GM19372 (cell line): Measurements from ENCODE around the gene ADSS1.

Source experiments
- ATAC-seq: cut with Tn5 transposase; IDR thresholded peaks from one replicate; pipeline ENCODE4 v1.9.1; 2021; ENCODE audit warnings: mild to moderate bottlenecking, low read depth, moderate library complexity; ENCODE audit not compliant: unreplicated experiment

Gene ADSS1

GRCh38 chr14:104776481-104776880, 52.5 kb downstream of the ADSS1 start:
- ATAC-seq, result no peak

- ATAC-seq, result no peak
Observed at GRCh38 chr14:104776961-104777807, 53.2 kb downstream of the ADSS1 start.

- ATAC-seq, result no peak
Observed at GRCh38 chr14:104777808-104778249, 53.8 kb downstream of the ADSS1 start.

- ATAC-seq, result no peak
Observed at GRCh38 chr14:104778694-104779331, 54.8 kb downstream of the ADSS1 start.

- ATAC-seq, result no peak
Observed at GRCh38 chr14:104779776-104780512, 55.9 kb downstream of the ADSS1 start.

GRCh38 chr14:104780513-104781030, 56.5 kb downstream of the ADSS1 start:
- no peak for ATAC-seq

GRCh38 chr14:104781271-104782077, 57.4 kb downstream of the ADSS1 start:
- no peak for ATAC-seq

GRCh38 chr14:104782086-104782807, 58.2 kb downstream of the ADSS1 start:
- ATAC-seq, result no peak

- ATAC-seq, result no peak
Observed at GRCh38 chr14:104782808-104783139, 58.7 kb downstream of the ADSS1 start.

- ATAC-seq, result no peak
Observed at GRCh38 chr14:104783484-104784217, 59.6 kb downstream of the ADSS1 start.

- no peak for ATAC-seq
Observed at GRCh38 chr14:104784218-104784568, 60.2 kb downstream of the ADSS1 start.

- no peak for ATAC-seq
Observed at GRCh38 chr14:104784846-104785707, 61.0 kb downstream of the ADSS1 start.

- no peak for ATAC-seq
Observed at GRCh38 chr14:104785708-104786080, 61.7 kb downstream of the ADSS1 start.

GRCh38 chr14:104786091-104786586, 62.1 kb downstream of the ADSS1 start:
- ATAC-seq, result no peak

- no peak for ATAC-seq
Observed at GRCh38 chr14:104786726-104787675, 63.0 kb downstream of the ADSS1 start.

- ATAC-seq, result no peak
Observed at GRCh38 chr14:104787736-104788135, 63.7 kb downstream of the ADSS1 start.
